HG02588 (cell line): ENCODE results near the gene PROX2.

Experiments used
- ATAC-seq: cut with Tn5 transposase; IDR thresholded peaks from one replicate; pipeline ENCODE4 v1.9.1; 2021; ENCODE audit warnings: mild to moderate bottlenecking, moderate library complexity; ENCODE audit not compliant: unreplicated experiment

Gene PROX2

GRCh38 chr14:74910556-74910955 is 34.6 kb upstream of the PROX2 start:
- no peak for ATAC-seq

DNA sequence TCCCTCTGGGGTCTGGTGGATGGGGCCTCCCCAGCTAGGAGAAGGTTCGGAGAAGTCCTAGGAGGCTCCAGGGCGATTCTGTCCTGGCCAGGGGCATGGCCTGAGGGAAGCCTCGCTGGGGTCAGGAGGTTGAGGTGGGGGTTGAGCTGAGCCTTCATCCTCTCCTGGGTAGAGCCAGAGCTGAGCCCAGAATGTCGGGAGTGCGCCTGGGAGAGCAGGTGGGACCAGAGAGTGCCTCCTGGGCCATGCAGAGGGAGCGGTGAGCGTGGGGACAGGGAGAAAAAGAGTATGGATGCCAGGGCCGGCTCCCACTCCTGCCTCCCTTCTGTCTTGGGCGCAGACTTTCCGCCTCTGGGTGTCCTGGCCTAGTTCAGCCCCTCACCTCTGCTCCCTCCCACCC is 34.0 kb upstream of the PROX2 start:
- no peak for ATAC-seq

- no peak for ATAC-seq
Observed at GRCh38 chr14:74909501-74909900, 33.6 kb upstream of the PROX2 start.

DNA sequence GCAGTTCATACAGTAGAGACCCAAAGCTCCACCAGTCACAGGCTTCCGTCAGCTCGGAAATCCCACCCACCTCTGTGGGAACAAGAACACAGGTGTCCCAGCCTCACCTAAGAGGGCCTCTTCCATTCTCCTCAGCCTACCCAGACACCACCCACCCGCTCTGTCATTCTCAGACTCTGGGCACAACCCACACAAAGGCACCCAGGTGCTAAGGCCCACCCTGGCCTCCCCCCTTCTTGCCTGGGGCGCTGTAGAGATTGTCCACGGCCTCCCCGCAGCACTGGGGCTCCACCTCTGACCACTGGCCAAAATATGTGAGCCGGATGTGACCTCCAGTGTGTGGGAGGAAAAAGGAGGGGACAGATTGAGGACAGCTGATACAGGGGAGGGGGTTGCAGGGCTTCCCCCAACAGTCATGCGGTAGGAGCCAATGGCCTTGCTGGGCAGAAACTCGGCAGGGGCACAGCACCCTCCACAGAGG is 33.0 kb upstream of the PROX2 start:
- ATAC-seq: no peak

DNA sequence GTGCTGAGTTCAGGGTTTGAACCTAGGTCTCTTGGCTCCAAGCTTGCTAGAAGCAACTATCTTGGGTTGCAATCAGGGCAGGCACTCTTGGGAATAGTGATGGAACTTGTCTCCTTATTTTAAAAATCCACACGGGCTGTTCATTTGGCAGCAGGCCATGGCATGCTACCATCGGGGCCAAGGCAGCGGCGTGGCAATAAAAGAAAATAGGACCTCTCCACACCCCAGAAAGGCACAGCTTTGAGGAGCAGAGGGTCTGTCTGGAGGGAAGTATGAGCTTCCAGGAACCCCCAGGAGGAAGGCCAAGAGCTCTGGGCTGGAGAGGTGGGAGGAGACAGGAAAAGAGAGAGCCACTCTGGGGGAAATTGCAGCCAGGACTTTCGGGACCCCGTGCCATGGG is 31.8 kb upstream of the PROX2 start:
- ATAC-seq: no peak

DNA sequence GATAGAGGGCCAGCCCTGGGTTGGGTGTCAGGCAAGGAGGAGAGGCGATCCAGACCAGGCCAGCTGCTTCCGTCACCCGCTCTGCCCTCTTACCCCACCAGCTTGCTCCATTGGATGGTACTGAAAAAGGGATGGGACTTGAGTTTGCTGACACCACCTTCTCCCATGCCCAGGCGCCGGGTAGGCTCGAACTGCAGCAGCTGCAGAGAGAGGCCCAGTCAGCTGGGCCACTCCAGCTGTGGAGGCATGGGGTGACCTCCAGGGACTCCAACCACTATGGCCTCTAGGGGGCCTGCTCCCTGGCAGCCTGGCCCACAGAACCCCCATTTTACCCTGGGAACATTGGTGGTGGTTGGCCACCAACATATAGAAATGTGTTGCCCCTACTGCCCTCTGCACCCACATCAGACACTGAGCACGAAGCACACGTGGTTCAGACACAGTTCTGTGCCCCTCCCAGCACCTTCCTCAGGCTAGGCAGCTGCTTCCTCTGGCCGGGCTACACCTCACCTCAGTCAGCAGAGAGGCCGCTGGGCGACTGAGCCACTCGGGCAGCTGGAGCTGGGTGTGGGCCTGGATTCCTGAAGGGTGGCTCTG is 31.1 kb upstream of the PROX2 start:
- ATAC-seq: no peak

GRCh38 chr14:74905595-74906142 is 29.7 kb upstream of the PROX2 start:
- no peak for ATAC-seq

- ATAC-seq: no peak
Observed at GRCh38 chr14:74904635-74905503, 28.9 kb upstream of the PROX2 start.

- ATAC-seq: no peak
Observed at GRCh38 chr14:74902941-74903705, 27.2 kb upstream of the PROX2 start.

DNA sequence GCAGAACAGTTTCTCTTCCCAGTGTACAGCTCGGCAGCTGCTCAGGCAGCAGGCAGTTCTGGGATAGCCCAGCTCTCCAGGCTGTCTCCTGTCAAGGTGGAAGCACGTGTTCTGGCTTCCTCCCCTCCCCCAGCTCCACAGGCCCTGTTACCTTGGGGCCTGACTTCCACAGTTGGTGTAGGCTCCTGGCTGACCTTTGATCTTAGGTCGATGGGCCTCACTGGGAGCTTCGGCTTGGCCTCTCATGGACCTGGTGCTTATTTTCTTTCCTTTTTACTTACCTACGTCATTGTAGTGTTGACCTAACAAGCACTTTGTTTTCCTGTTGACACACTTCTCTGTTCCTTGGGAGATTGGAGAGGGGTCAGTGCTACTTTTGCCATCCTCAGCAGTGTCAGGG is 22.7 kb upstream of the PROX2 start:
- no peak for ATAC-seq

- ATAC-seq: no peak
Observed at GRCh38 chr14:74898083-74898482, 22.1 kb upstream of the PROX2 start.

DNA sequence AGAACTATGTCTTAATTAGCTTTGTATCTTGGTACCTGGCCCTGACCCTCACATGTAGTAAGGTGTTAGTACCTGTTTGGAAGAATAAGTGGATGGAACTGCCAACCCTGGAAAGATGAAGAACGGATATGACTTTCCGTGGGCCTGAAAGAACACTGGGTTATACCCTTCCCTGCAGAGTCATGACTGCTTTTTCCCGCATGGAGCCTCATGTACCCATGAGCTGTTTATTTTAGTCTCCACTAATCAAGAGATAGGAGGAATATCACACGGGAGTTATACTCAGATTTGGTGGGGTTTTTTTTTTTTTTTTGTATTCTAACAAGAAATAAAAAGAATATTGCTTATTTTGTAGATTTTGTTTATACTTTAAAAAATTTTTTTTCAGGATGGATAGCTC is 21.7 kb upstream of the PROX2 start:
- ATAC-seq: no peak

GRCh38 chr14:74896400-74896799 is 20.5 kb upstream of the PROX2 start:
- no peak for ATAC-seq

DNA sequence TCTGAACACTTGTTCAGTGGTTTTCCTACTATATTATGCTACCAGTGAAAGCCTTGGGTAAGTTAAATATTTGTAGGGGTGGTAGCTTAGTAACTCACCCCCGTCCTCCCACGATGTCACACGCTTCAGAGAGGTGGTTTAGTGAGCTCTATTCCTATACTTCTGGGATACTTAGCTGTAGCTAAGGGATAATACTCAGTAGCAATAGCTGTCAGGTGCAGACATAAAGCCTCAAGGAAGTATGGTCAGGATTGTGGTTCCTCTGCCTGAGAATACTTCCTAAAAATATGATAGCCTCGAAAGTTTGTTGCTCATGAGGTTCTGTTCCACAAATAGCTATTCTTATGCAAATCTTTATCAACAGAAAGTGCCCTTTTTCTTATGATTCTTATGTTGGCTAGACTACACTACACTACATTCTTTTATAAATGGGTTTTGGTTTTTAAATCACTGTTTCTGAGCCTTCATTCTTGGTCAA is 17.7 kb upstream of the PROX2 start:
- no peak for ATAC-seq

DNA sequence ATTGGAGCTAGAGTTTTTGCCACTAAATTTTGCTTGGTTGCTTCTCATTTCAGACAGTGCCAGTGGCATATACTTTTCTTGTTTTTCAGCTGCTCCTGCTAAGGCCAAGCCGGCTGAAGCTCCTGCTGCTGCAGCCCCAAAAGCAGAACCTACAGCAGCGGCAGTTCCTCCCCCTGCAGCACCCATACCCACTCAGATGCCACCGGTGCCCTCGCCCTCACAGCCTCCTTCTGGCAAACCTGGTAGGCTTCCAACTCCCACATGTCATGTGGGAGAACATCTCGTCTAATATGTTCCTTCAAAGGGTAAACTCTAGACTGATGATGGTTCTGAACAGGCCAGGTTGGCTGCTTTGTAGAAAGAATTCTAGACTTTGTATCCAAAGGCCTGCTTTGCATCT is 16.8 kb upstream of the PROX2 start:
- ATAC-seq: no peak

GRCh38 chr14:74891870-74892269 is 15.9 kb upstream of the PROX2 start:
- no peak for ATAC-seq

- ATAC-seq: no peak
Observed at GRCh38 chr14:74890262-74890661, 14.3 kb upstream of the PROX2 start.

DNA sequence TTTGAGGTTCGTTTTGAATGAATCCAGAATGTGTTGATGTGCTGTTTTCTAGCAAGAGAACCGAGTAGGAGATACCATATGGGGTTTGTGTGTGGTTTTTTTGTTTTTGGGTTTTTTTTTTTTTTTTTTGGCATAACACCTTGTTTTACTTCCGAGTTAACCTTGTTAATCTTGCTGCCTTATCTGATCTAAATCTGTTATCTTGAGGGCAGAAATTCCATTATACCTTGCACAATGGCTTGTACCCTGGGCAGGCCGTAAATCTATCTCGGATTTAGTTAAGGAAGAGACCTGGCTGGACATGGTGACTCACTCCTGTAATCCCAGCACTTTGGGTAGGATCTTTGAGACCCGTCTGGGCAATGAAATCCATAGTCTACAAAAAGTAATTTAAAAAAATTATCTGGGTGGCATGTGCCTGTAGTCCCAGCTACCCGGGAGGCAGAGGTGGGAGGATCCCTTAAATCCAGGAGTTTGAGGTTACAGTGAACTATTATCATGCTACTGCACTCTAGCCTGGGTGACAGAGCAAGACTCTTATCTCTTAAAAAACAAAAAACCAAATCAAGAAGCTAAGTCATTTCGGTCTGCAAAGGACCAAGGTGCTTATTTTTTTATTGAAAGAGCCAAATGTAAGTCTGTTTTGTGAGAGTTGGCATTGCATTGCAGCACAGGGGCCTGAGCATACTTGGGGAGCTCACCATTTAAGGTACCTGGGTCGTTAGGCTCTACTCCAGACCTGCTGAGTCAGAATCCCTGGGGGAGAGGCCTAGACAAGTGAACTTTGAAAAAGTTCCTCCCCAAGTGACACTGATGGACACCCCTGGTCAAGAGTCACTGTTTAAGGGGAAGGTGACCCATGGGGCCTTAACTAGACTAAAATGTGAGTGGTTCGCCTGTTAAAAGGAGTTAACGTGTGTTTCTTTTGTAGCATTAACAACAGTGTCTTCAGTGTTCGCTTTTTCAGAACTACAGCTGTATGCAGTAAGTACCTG is 12.5 kb upstream of the PROX2 start:
- ATAC-seq: no peak

DNA sequence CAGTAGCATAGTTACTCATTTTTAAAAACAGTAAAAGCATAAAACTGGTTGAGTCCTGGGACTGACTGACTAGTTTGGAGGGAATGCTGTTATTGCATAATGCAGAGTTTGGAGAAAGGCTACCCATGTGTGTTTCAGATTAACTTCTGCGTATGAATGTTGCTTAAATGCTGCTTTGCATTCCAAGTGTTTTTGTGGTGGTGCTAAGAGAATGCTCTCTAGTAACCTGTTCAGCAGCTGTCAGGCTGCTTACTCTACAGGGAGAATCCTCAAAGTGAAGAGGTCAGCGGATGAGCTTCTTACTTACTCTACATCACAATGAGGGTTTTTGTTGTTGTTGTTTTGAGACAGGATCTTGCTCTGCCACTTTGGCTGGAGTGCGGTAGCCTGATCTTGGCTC is 10.1 kb upstream of the PROX2 start:
- no peak for ATAC-seq
